ENCODE results near the gene PRDM1.

DNA sequence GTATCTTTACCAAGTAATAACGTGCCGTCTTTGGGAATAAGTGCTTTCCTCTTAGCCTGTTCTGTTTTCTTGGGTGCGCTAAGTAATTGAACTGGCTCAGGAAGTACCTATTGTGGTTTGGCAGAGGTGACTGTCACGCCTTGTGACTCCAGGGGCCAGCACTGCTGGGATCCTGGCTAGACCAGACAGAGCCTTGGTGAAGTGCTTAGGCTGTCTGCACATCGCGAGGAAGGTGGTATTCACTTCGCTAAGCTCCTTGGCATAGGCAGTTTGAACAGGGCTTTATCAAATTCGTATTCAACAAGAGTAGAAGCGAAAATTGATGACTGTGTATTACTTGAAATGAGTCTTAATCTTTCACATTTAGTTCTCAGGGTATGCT, 17.6 kb downstream of the PRDM1 start:
- TF ChIP-seq TSHZ2 (CRISPR knock-in tag; IDR thresholded peaks at IDR 0.05) (no peak), GLIS3 (CRISPR knock-in tag; IDR thresholded peaks at IDR 0.05) (no peak), RARB (CRISPR knock-in tag; IDR thresholded peaks at IDR 0.05) (no peak), CREB5 (CRISPR knock-in tag; IDR thresholded peaks at IDR 0.05; ENCODE audit: low read depth) (no peak), CSDC2 (CRISPR knock-in tag; IDR thresholded peaks at IDR 0.05) (no peak)
